Fibroblast of skin of right biceps (primary cell): ENCODE data around the gene MEGF6.
"Not testable (repeated sequence)": the region's sequence is repeated elsewhere in the genome, so short reads cannot be mapped to it uniquely, and the experiment has no call there.

Experiments used
- DNase-seq: peaks from one replicate; pipeline ENCODE4 v3.0.0-alpha.2; 2013

The MEGF6 gene

GRCh38 chr1:3593745-3594144, 17.6 kb downstream of the MEGF6 start:
- no peak for DNase-seq

- no peak for DNase-seq
Observed at GRCh38 chr1:3593334-3593733, 18.0 kb downstream of the MEGF6 start.

- DNase-seq = no peak
Observed at GRCh38 chr1:3590951-3591865, 20.1 kb downstream of the MEGF6 start.

- DNase-seq = no peak
Observed at GRCh38 chr1:3590139-3590763, 21.1 kb downstream of the MEGF6 start.

GRCh38 chr1:3588395-3588794, 22.9 kb downstream of the MEGF6 start:
- no peak for DNase-seq

GRCh38 chr1:3586986-3587759, 24.1 kb downstream of the MEGF6 start:
- peak; percentile 15 for DNase-seq

- DNase-seq = no peak
Observed at GRCh38 chr1:3585940-3586568, 25.3 kb downstream of the MEGF6 start.

GRCh38 chr1:3585353-3585868, 25.9 kb downstream of the MEGF6 start:
- not testable (repeated sequence) for DNase-seq

- no peak for DNase-seq
Observed at GRCh38 chr1:3584915-3585314, 26.4 kb downstream of the MEGF6 start.

- DNase-seq = not testable (repeated sequence)
Observed at GRCh38 chr1:3583751-3584150, 27.6 kb downstream of the MEGF6 start.

GRCh38 chr1:3581296-3582036, 29.8 kb downstream of the MEGF6 start:
- no peak for DNase-seq

- no peak for DNase-seq
Observed at GRCh38 chr1:3580231-3580630, 31.1 kb downstream of the MEGF6 start.

- DNase-seq = no peak
Observed at GRCh38 chr1:3579626-3580025, 31.7 kb downstream of the MEGF6 start.

GRCh38 chr1:3578906-3579305, 32.4 kb downstream of the MEGF6 start:
- no peak for DNase-seq

- no peak for DNase-seq
Observed at GRCh38 chr1:3578433-3578805, 32.9 kb downstream of the MEGF6 start.

GRCh38 chr1:3577711-3578432, 33.4 kb downstream of the MEGF6 start:
- DNase-seq = no peak

GRCh38 chr1:3577300-3577699, 34.0 kb downstream of the MEGF6 start:
- DNase-seq = no peak

GRCh38 chr1:3575993-3576392, 35.3 kb downstream of the MEGF6 start:
- DNase-seq = no peak

GRCh38 chr1:3575515-3575914, 35.8 kb downstream of the MEGF6 start:
- DNase-seq = not testable (repeated sequence)

GRCh38 chr1:3573500-3573899, 37.8 kb downstream of the MEGF6 start:
- no peak for DNase-seq

GRCh38 chr1:3572638-3573037, 38.7 kb downstream of the MEGF6 start:
- not testable (repeated sequence) for DNase-seq
